ENCODE results near the gene GUK1.

GUK1 gene

DNA sequence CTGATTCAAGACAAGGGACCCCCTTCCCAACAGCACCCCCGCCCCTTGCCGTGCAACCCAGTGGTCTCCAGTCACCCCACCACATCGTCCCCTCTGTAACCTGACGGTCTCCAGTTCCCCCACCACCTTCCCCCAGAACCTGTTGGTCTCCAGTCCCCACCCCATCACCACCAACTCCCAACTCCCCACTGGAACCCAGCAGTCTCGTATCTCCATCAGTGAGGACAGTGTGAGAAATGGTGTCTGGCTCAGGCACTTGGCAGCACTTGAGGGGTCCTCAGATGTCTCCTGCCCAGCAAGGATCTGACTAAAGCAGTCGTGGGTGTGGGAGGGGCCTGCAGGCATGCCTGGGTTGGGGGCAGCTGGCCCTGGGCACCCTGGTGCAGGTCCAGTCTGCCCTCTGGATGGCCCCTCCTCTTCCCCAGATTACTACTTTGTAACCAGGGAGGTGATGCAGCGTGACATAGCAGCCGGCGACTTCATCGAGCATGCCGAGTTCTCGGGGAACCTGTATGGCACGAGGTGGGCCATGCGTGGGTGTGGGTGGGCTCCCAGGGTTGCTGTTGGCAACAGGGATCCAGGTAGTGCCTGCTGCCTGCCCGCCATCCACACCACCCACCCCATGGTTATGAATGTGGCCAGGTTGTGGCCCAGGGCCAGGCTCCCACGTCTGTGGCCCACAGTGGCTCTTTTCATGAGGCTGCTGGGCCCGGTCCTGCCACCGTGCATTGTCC lies 6.5 kb downstream of the GUK1 start:
- no peak overlapping the region for H2BK12ac ChIP-seq (ENCODE audit: low read length in 2 of 2)

DNA sequence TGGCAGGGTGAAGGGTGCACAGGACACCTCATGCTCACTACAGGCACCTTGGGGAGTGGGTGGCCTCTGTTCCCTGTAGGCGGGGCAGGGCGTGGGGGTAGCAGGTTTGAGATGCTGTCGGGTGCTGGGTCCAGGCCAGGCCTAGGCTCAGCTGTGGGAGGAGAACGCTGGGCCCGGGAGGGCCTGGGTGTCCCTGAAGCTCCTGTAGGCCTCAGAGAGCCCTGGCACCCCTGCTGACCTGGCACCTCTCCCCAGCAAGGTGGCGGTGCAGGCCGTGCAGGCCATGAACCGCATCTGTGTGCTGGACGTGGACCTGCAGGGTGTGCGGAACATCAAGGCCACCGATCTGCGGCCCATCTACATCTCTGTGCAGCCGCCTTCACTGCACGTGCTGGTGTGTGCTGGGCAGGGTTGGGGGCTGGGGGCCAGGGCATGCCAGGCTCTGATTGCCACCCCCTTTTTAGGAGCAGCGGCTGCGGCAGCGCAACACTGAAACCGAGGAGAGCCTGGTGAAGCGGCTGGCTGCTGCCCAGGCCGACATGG lies 7.1 kb downstream of the GUK1 start:
- Histone ChIP-seq H2AK5ac (ENCODE audit: low read length, severe bottlenecking) (no peak overlapping the region), H3K23ac (ENCODE audit: low read length in 2 of 2) (no peak overlapping the region), H3K14ac (ENCODE audit: low read length in 2 of 2) (no peak overlapping the region), H2AFZ (ENCODE audit: low read depth, low read length) (no peak overlapping the region), H3K27ac (ENCODE audit: low read length, poor library complexity, severe bottlenecking) (no peak overlapping the region), H2BK12ac (ENCODE audit: low read length in 2 of 2) (no peak overlapping the region), H3K4ac (ENCODE audit: low read depth in 1 of 2, low read length in 2 of 2) (no peak overlapping the region), H3K36me3 (ENCODE audit: control insufficient read depth in 1 of 2, insufficient read depth in 2 of 2, low read depth in 1 of 2, low read length in 2 of 2) (peaks cover 36 to 95% of the 10 kb centered on the region in 2 experiments), H2BK120ac (ENCODE audit: low read depth, low read length) (no peak overlapping the region), H3K4me2 (ENCODE audit: low read length, poor library complexity, severe bottlenecking) (no peak overlapping the region), H2BK5ac (ENCODE audit: low read depth, low read length, poor library complexity, severe bottlenecking) (no peak overlapping the region), H4K91ac (ENCODE audit: low read length) (no peak overlapping the region), H3K4me3 (ENCODE audit: insufficient read depth in 1 of 2, low read depth in 1 of 2, low read length in 2 of 2) (no peak overlapping the region), H3K18ac (ENCODE audit: low read depth in 1 of 2, low read length in 2 of 2) (no peak overlapping the region), H3K79me1 (replicated peaks; ENCODE audit: low read length, poor library complexity, severe bottlenecking) (peaks cover 44% of the 10 kb centered on the region), H3K27me3 (ENCODE audit: control insufficient read depth in 1 of 2, insufficient read depth in 1 of 2, low read length in 2 of 2) (no peaks in the 10 kb centered on the region), H4K8ac (ENCODE audit: low read length) (no peak overlapping the region), H3K4me1 (ENCODE audit: control insufficient read depth, insufficient read depth, low read depth, low read length) (peaks cover 54% of the 10 kb centered on the region), H3K9ac (ENCODE audit: low read length) (no peak overlapping the region), H3K9me3 (ENCODE audit: control insufficient read depth, low read length) (no peaks in the 10 kb centered on the region), H2BK15ac (ENCODE audit: low read depth, poor library complexity, severe bottlenecking) (no peak overlapping the region)
- no peak for DNase-seq
- WGBS: 97% methylated on average over 17 of the region's 20 CpGs

More for the DNA sequence above, 6.5 kb downstream of the GUK1 start:
- H3K9ac ChIP-seq (ENCODE audit: low read length): no peak overlapping the region
- no peaks in the 10 kb centered on the region for H3K27me3 ChIP-seq (ENCODE audit: control insufficient read depth in 1 of 2, insufficient read depth in 1 of 2, low read length in 2 of 2)
- H3K4me1 ChIP-seq (ENCODE audit: control insufficient read depth, insufficient read depth, low read depth, low read length): peaks cover 59% of the 10 kb centered on the region
- H2BK15ac ChIP-seq (ENCODE audit: low read depth, poor library complexity, severe bottlenecking): no peak overlapping the region
- no peaks in the 10 kb centered on the region for H3K9me3 ChIP-seq (ENCODE audit: control insufficient read depth, low read length)
- H3K18ac ChIP-seq (ENCODE audit: low read depth in 1 of 2, low read length in 2 of 2): no peak overlapping the region
- no peak overlapping the region for H2AFZ ChIP-seq (ENCODE audit: low read depth, low read length)
- no peak overlapping the region for H2BK5ac ChIP-seq (ENCODE audit: low read depth, low read length, poor library complexity, severe bottlenecking)
- H2BK120ac ChIP-seq (ENCODE audit: low read depth, low read length): no peak overlapping the region
- 95% methylated on average over 17 of the region's 18 CpGs for WGBS
- peaks cover 36 to 95% of the 10 kb centered on the region in 2 experiments for H3K36me3 ChIP-seq (ENCODE audit: control insufficient read depth in 1 of 2, insufficient read depth in 2 of 2, low read depth in 1 of 2, low read length in 2 of 2)
- no peak overlapping the region for H3K14ac ChIP-seq (ENCODE audit: low read length in 2 of 2)
- no peak overlapping the region for H4K8ac ChIP-seq (ENCODE audit: low read length)
- no peak overlapping the region for H3K27ac ChIP-seq (ENCODE audit: low read length, poor library complexity, severe bottlenecking)
- no peak overlapping the region for H3K4me3 ChIP-seq (ENCODE audit: insufficient read depth in 1 of 2, low read depth in 1 of 2, low read length in 2 of 2)
- no peak overlapping the region for H3K4ac ChIP-seq (ENCODE audit: low read depth in 1 of 2, low read length in 2 of 2)
- DNase-seq: no peak
- no peak overlapping the region for H3K23ac ChIP-seq (ENCODE audit: low read length in 2 of 2)
- H3K79me1 ChIP-seq (replicated peaks; ENCODE audit: low read length, poor library complexity, severe bottlenecking): peaks cover 42% of the 10 kb centered on the region
- H3K4me2 ChIP-seq (ENCODE audit: low read length, poor library complexity, severe bottlenecking): no peak overlapping the region
- H4K91ac ChIP-seq (ENCODE audit: low read length): no peak overlapping the region
- no peak overlapping the region for H2AK5ac ChIP-seq (ENCODE audit: low read length, severe bottlenecking)

GRCh38 chr1:228147768-228148167 lies 7.7 kb downstream of the GUK1 start:
- Histone ChIP-seq H3K4ac (ENCODE audit: low read depth in 1 of 2, low read length in 2 of 2) (no peak overlapping the region), H2AFZ (ENCODE audit: low read depth, low read length) (no peak overlapping the region), H4K91ac (ENCODE audit: low read length) (no peak overlapping the region), H3K9ac (ENCODE audit: low read length) (peak overlapping the region; percentile 54), H2BK15ac (ENCODE audit: low read depth, poor library complexity, severe bottlenecking) (no peak overlapping the region), H2AK5ac (ENCODE audit: low read length, severe bottlenecking) (no peak overlapping the region), H3K36me3 (ENCODE audit: control insufficient read depth in 1 of 2, insufficient read depth in 2 of 2, low read depth in 1 of 2, low read length in 2 of 2) (peaks cover 36 to 94% of the 10 kb centered on the region in 2 experiments), H3K27me3 (ENCODE audit: control insufficient read depth in 1 of 2, insufficient read depth in 1 of 2, low read length in 2 of 2) (no peaks in the 10 kb centered on the region), H4K8ac (ENCODE audit: low read length) (no peak overlapping the region), H3K27ac (ENCODE audit: low read length, poor library complexity, severe bottlenecking) (no peak overlapping the region), H2BK120ac (ENCODE audit: low read depth, low read length) (no peak overlapping the region), H3K79me1 (replicated peaks; ENCODE audit: low read length, poor library complexity, severe bottlenecking) (peaks cover 44% of the 10 kb centered on the region), H3K18ac (ENCODE audit: low read depth in 1 of 2, low read length in 2 of 2) (no peak overlapping the region), H3K4me3 (ENCODE audit: insufficient read depth in 1 of 2, low read depth in 1 of 2, low read length in 2 of 2) (no peak overlapping the region), H3K23ac (ENCODE audit: low read length in 2 of 2) (no peak overlapping the region), H3K14ac (ENCODE audit: low read length in 2 of 2) (no peak overlapping the region), H2BK12ac (ENCODE audit: low read length in 2 of 2) (no peak overlapping the region), H3K4me1 (ENCODE audit: control insufficient read depth, insufficient read depth, low read depth, low read length) (peaks cover 49% of the 10 kb centered on the region), H3K4me2 (ENCODE audit: low read length, poor library complexity, severe bottlenecking) (no peak overlapping the region), H2BK5ac (ENCODE audit: low read depth, low read length, poor library complexity, severe bottlenecking) (no peak overlapping the region), H3K9me3 (ENCODE audit: control insufficient read depth, low read length) (no peaks in the 10 kb centered on the region)
- no peak for DNase-seq
- 92% methylated on average over 4 of the region's 4 CpGs for WGBS

DNA sequence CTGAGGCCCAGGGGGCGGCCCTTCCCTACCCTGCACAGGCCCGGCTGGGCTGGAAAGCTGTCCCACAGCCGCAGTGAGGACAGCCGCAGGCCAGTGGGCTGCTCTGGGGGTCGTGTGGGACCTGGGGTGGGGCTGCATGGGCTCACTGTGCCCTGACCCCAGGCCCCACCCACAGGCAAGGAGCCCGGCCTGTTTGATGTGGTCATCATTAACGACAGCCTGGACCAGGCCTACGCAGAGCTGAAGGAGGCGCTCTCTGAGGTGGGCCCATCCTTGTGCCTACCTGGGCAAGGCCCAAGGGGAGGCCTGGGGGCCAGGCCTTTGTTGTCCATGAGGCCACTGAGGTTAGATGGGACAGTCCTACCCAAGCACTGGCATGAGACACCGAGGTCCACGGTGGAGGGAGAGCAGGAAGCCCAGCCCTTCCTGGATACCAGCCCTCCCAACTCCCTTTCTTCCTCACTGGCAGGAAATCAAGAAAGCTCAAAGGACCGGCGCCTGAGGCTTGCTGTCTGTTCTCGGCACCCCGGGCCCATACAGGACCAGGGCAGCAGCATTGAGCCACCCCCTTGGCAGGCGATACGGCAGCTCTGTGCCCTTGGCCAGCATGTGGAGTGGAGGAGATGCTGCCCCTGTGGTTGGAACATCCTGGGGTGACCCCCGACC lies 8.2 kb downstream of the GUK1 start:
- peaks cover 44% of the 10 kb centered on the region for H3K79me1 ChIP-seq (replicated peaks; ENCODE audit: low read length, poor library complexity, severe bottlenecking)
- WGBS: 94% methylated on average over 18 of the region's 18 CpGs
- no peak for DNase-seq

More for the DNA sequence above, 8.2 kb downstream of the GUK1 start:
- Histone ChIP-seq H3K4ac (ENCODE audit: low read depth in 1 of 2, low read length in 2 of 2) (no peak overlapping the region), H2BK12ac (ENCODE audit: low read length in 2 of 2) (no peak overlapping the region), H3K23ac (ENCODE audit: low read length in 2 of 2) (no peak overlapping the region), H3K14ac (ENCODE audit: low read length in 2 of 2) (no peak overlapping the region), H2AK5ac (ENCODE audit: low read length, severe bottlenecking) (no peak overlapping the region), H4K8ac (ENCODE audit: low read length) (peak overlapping the region; percentile 8), H3K4me2 (ENCODE audit: low read length, poor library complexity, severe bottlenecking) (no peak overlapping the region), H2BK15ac (ENCODE audit: low read depth, poor library complexity, severe bottlenecking) (no peak overlapping the region), H2AFZ (ENCODE audit: low read depth, low read length) (no peak overlapping the region), H3K4me3 (ENCODE audit: insufficient read depth in 1 of 2, low read depth in 1 of 2, low read length in 2 of 2) (no peak overlapping the region), H3K27me3 (ENCODE audit: control insufficient read depth in 1 of 2, insufficient read depth in 1 of 2, low read length in 2 of 2) (no peaks in the 10 kb centered on the region), H3K9ac (ENCODE audit: low read length) (peak overlapping the region; percentile 54), H2BK5ac (ENCODE audit: low read depth, low read length, poor library complexity, severe bottlenecking) (no peak overlapping the region), H2BK120ac (ENCODE audit: low read depth, low read length) (no peak overlapping the region), H3K4me1 (ENCODE audit: control insufficient read depth, insufficient read depth, low read depth, low read length) (peaks cover 45% of the 10 kb centered on the region), H3K9me3 (ENCODE audit: control insufficient read depth, low read length) (no peaks in the 10 kb centered on the region), H3K18ac (ENCODE audit: low read depth in 1 of 2, low read length in 2 of 2) (no peak overlapping the region), H4K91ac (ENCODE audit: low read length) (peak overlapping the region; percentile 36), H3K36me3 (ENCODE audit: control insufficient read depth in 1 of 2, insufficient read depth in 2 of 2, low read depth in 1 of 2, low read length in 2 of 2) (peaks cover 36 to 90% of the 10 kb centered on the region in 2 experiments), H3K27ac (ENCODE audit: low read length, poor library complexity, severe bottlenecking) (no peak overlapping the region)
